ENCODE results near the gene HEBP2. TPM values are rescaled to one million over a fixed set of nuclear protein-coding genes. Genes with fewer than 3 reads are reported as not detected.
A peak's percentile ranks its signal among the peaks of the same experiment; 100 is the strongest.

HEBP2 gene
- total and polyA plus RNA-seq, 5 donors from 2014 or later, result 57.5 to 115 (median 67.8) TPM

DNA sequence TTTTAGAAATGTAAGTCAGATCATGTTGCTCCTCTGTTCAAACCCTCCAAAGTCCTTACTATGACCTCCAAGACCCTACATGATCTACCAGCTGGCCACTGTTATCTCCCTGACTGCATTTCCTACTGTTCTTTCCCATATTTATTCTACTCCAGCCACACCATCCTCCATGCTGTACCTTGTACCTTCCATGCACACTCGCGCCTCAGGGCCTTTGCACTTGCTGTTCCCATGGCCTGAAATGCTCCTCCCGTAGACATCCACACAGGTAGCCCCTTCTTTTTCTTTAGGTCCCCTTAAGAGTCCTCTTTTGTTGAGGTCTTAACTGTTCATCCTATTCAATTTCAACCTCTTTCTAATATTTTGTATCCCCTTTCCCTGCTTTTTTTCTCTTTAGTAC lies 47.0 kb downstream of the HEBP2 start:
- H3K27ac Mint-ChIP-seq, result peak overlapping the region; percentile 13 to 35 (median 25)
- DNase-seq, result no peak
- ATAC-seq (ENCODE audit: low read depth in 2 of 2), result no peak

DNA sequence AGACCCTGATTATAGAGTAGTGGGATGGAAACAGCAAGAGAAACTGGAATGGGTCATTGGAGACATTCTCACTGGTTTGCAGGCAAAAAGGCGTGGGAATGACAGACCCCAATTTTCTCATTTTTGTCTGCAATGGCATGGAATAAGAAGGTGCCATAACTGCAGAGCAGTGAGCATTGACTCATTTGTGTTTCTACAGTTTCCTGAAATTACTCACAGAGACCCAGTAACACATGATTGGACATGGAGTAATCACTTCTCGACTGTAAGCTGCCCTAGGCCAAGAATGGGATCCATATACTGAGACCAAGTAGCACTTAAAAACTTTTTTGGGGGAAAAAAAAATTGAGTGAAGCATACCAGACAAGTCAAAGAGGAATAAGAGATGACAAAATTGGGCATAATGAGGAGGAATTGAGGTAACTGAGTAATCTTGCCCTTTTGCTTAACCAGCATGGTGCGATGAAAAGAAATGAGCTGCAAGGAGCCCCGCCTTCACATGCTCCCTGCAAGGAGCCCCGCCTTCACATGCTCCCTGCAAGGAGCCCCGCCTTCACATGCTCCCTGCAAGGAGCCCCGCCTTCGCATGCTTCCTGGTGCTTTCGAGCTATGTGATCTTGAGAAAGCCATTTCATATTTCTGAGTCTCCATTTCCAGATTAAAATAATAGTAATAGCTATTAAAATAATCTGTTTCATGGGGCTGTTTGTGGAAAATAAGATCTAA lies 51.1 kb downstream of the HEBP2 start:
- H3K27ac Mint-ChIP-seq, result peak overlapping the region; percentile 81 to 94 (median 93)
- H3K9me3 Mint-ChIP-seq, result no peaks in the 10 kb centered on the region
- H3K4me3 ChIP-seq (ENCODE audit: low read depth, low read length), result peak overlapping the region; percentile 85
- peak overlapping the region; percentile 77 for H3K27ac ChIP-seq (ENCODE audit: insufficient read depth, low read length, poor library complexity, severe bottlenecking)
- H3K9me3 ChIP-seq (ENCODE audit: control insufficient read depth in 2 of 2, low read length in 2 of 2), result no peaks in the 10 kb centered on the region
- peaks cover 14 to 34% (median 22%) of the 10 kb centered on the region in 4 donors for H3K4me1 Mint-ChIP-seq
- H3K27me3 Mint-ChIP-seq, result peaks cover 5% of the 10 kb centered on the region
- peaks cover 25% of the 10 kb centered on the region for H3K4me1 ChIP-seq (ENCODE audit: control insufficient read depth, insufficient read depth, low read length, poor library complexity, severe bottlenecking)
- H3K27me3 ChIP-seq (ENCODE audit: control insufficient read depth, insufficient read depth, low read length), result no peaks in the 10 kb centered on the region
- H3K36me3 ChIP-seq (ENCODE audit: control insufficient read depth, insufficient read depth, low read length), result no peaks in the 10 kb centered on the region
- peak overlapping the region; percentile 59 to 84 (median 80) for H3K4me3 Mint-ChIP-seq
- H3K36me3 Mint-ChIP-seq, result no peaks in the 10 kb centered on the region
- DNase-seq (peak; percentile 26 to 68 (median 44)), ATAC-seq (ENCODE audit: low read depth in 2 of 2) (peak; percentile 58 to 78)

More for the DNA sequence above, 47.0 kb downstream of the HEBP2 start:
- H3K27ac ChIP-seq (ENCODE audit: insufficient read depth, low read length, poor library complexity, severe bottlenecking), result no peak overlapping the region
- no peaks in the 10 kb centered on the region for H3K9me3 Mint-ChIP-seq
- no peak overlapping the region for H3K4me3 Mint-ChIP-seq
- no peak overlapping the region for H3K4me3 ChIP-seq (ENCODE audit: low read depth, low read length)
- H3K4me1 Mint-ChIP-seq, result peaks cover 6 to 18% (median 11%) of the 10 kb centered on the region in 4 donors
- no peaks in the 10 kb centered on the region for H3K36me3 ChIP-seq (ENCODE audit: control insufficient read depth, insufficient read depth, low read length)
- H3K9me3 ChIP-seq (ENCODE audit: control insufficient read depth in 2 of 2, low read length in 2 of 2), result no peaks in the 10 kb centered on the region
- H3K36me3 Mint-ChIP-seq, result no peaks in the 10 kb centered on the region
- peaks cover 15% of the 10 kb centered on the region for H3K4me1 ChIP-seq (ENCODE audit: control insufficient read depth, insufficient read depth, low read length, poor library complexity, severe bottlenecking)
- no peaks in the 10 kb centered on the region for H3K27me3 ChIP-seq (ENCODE audit: control insufficient read depth, insufficient read depth, low read length)
- peaks cover 5% of the 10 kb centered on the region for H3K27me3 Mint-ChIP-seq

DNA sequence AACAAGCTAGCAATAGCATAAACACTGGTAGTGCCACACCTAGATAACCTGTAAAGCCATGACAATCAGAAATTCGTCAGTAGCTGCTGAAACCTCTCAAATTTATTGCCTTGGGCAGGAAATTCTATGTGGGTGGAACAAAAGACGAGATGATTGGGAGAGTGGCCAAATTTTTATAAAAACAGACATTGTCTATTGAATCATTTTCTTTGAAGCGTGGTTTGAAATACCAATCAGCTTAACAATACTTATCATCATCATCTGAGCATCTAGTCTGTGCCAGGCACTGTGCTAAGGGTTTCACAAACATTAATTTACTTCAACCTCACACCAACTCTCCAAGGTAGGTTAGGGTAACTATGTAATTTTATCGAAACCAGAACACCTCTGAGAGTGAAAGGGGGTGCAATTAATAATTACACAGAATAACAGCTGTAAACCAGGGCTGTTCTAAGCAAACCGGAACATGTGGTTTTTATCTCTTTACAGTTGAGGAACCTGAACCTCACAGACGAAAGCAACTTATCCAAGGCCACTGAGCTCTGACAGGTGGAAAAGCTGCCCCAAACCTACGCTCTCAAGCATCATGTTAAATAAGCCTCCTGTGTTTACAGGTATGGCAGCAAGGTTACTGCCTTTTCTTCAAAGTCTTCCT lies 51.9 kb downstream of the HEBP2 start:
- peak; percentile 24 to 87 (median 61) for DNase-seq
- Mint-ChIP-seq H3K4me3 (peak overlapping the region; percentile 59 to 84 (median 80)), H3K4me1 (peaks cover 14 to 34% (median 23%) of the 10 kb centered on the region in 4 donors), H3K36me3 (no peaks in the 10 kb centered on the region), H3K27ac (peak overlapping the region; percentile 81 to 94 (median 93)), H3K9me3 (peaks cover 0 to 2% (median 0%) of the 10 kb centered on the region in 7 donors), H3K27me3 (peaks cover 3% of the 10 kb centered on the region)
- Histone ChIP-seq H3K27ac (ENCODE audit: insufficient read depth, low read length, poor library complexity, severe bottlenecking) (peak overlapping the region; percentile 77), H3K4me3 (ENCODE audit: low read depth, low read length) (peak overlapping the region; percentile 85), H3K36me3 (ENCODE audit: control insufficient read depth, insufficient read depth, low read length) (no peaks in the 10 kb centered on the region), H3K27me3 (ENCODE audit: control insufficient read depth, insufficient read depth, low read length) (no peaks in the 10 kb centered on the region), H3K4me1 (ENCODE audit: control insufficient read depth, insufficient read depth, low read length, poor library complexity, severe bottlenecking) (peaks cover 25% of the 10 kb centered on the region), H3K9me3 (ENCODE audit: control insufficient read depth in 2 of 2, low read length in 2 of 2) (no peaks in the 10 kb centered on the region)
- ATAC-seq (ENCODE audit: low read depth in 2 of 2), result peak; percentile 74 to 86

DNA sequence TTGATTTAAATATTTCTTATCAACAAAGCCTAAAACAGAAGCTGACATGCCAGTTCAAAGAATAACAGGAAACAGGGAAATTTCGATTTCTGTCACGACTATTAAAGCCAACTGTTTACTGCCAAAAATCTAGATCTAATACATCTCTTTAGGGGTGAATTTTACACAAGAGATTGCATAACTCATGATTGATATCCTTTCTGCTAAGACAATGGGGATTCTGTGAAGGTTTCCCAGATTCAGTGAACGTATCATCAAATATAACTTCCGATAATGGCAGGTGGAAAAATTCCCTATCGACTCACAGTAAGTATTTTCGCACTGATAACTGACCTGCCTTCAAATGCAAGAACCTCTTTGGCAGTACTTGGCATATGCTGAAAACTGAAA lies 52.4 kb downstream of the HEBP2 start:
- H3K4me3 Mint-ChIP-seq, result peak overlapping the region; percentile 59 to 84 (median 80)
- ATAC-seq (ENCODE audit: low read depth in 2 of 2) (no peak), DNase-seq (no peak)
- H3K4me3 ChIP-seq (ENCODE audit: low read depth, low read length), result peak overlapping the region; percentile 85
- H3K4me1 ChIP-seq (ENCODE audit: control insufficient read depth, insufficient read depth, low read length, poor library complexity, severe bottlenecking), result peaks cover 25% of the 10 kb centered on the region
- peak overlapping the region; percentile 77 for H3K27ac ChIP-seq (ENCODE audit: insufficient read depth, low read length, poor library complexity, severe bottlenecking)
- H3K9me3 ChIP-seq (ENCODE audit: control insufficient read depth in 2 of 2, low read length in 2 of 2), result no peaks in the 10 kb centered on the region
- H3K36me3 Mint-ChIP-seq, result no peaks in the 10 kb centered on the region
- peak overlapping the region; percentile 81 to 94 (median 93) for H3K27ac Mint-ChIP-seq
- H3K27me3 ChIP-seq (ENCODE audit: control insufficient read depth, insufficient read depth, low read length), result no peaks in the 10 kb centered on the region
- H3K4me1 Mint-ChIP-seq, result peaks cover 14 to 34% (median 23%) of the 10 kb centered on the region in 4 donors
- H3K27me3 Mint-ChIP-seq, result no peaks in the 10 kb centered on the region
- no peaks in the 10 kb centered on the region for H3K36me3 ChIP-seq (ENCODE audit: control insufficient read depth, insufficient read depth, low read length)
- peaks cover 0 to 2% (median 0%) of the 10 kb centered on the region in 7 donors for H3K9me3 Mint-ChIP-seq

DNA sequence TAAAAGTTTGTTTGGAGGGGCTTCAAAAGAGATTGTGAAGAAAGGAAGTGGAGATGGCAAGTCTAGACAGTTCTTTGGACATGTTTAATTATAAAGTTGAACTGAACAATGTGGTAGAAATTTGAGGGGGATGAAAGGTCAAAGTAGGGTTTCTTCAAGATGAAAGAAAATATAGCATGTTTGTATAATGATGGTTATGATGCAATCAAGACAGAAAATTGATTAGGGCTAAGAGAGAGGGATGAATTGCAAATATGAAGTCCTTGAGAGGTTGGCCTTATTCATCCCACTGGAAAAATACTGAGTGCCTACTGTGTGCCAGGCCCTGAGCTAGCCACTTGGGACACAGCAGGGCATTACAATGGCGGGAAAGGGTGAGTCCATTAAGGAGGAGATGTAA lies 57.6 kb downstream of the HEBP2 start:
- no peak overlapping the region for H3K27ac ChIP-seq (ENCODE audit: insufficient read depth, low read length, poor library complexity, severe bottlenecking)
- peaks cover 0 to 10% (median 6%) of the 10 kb centered on the region in 7 donors for H3K9me3 Mint-ChIP-seq
- no peak overlapping the region for H3K4me3 ChIP-seq (ENCODE audit: low read depth, low read length)
- H3K36me3 ChIP-seq (ENCODE audit: control insufficient read depth, insufficient read depth, low read length), result no peaks in the 10 kb centered on the region
- H3K4me3 Mint-ChIP-seq, result no peak overlapping the region
- H3K4me1 ChIP-seq (ENCODE audit: control insufficient read depth, insufficient read depth, low read length, poor library complexity, severe bottlenecking), result peaks cover 4% of the 10 kb centered on the region
- no peak for ATAC-seq (ENCODE audit: low read depth in 2 of 2)
- H3K27me3 Mint-ChIP-seq, result no peaks in the 10 kb centered on the region
- no peak for DNase-seq
- no peaks in the 10 kb centered on the region for H3K36me3 Mint-ChIP-seq
- no peaks in the 10 kb centered on the region for H3K9me3 ChIP-seq (ENCODE audit: control insufficient read depth in 2 of 2, low read length in 2 of 2)
- no peak overlapping the region for H3K27ac Mint-ChIP-seq
- H3K27me3 ChIP-seq (ENCODE audit: control insufficient read depth, insufficient read depth, low read length), result no peaks in the 10 kb centered on the region
- H3K4me1 Mint-ChIP-seq, result peaks cover 6 to 9% (median 7%) of the 10 kb centered on the region in 4 donors

DNA sequence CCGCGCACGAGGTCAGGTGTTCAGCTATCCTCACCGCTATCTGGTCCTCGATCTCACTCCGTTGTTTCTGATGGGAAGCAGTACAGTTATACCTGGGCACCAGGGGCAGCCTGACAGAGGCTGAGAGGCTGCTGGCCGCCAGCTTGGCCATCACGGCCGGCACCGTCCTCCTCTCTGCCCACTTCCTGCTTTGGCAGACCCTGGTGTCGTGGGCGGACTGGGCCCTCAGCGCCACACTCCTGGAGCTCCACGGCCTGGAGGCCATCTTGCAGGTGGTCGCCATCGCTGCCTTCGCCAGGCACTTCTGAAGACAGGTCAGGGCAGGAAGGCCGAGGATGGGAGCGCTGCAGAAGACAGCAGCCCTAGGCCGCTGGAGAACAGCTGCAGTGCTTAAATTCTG lies 60.1 kb downstream of the HEBP2 start:
- Histone ChIP-seq H3K4me1 (ENCODE audit: control insufficient read depth, insufficient read depth, low read length, poor library complexity, severe bottlenecking) (no peaks in the 10 kb centered on the region), H3K27me3 (ENCODE audit: control insufficient read depth, insufficient read depth, low read length) (no peaks in the 10 kb centered on the region), H3K27ac (ENCODE audit: insufficient read depth, low read length, poor library complexity, severe bottlenecking) (no peak overlapping the region), H3K4me3 (ENCODE audit: low read depth, low read length) (no peak overlapping the region), H3K36me3 (ENCODE audit: control insufficient read depth, insufficient read depth, low read length) (no peaks in the 10 kb centered on the region), H3K9me3 (ENCODE audit: control insufficient read depth in 2 of 2, low read length in 2 of 2) (no peaks in the 10 kb centered on the region)
- no peak for ATAC-seq (ENCODE audit: low read depth in 2 of 2)
- Mint-ChIP-seq H3K36me3 (no peaks in the 10 kb centered on the region), H3K27ac (no peak overlapping the region), H3K4me1 (peaks cover 0 to 5% (median 2%) of the 10 kb centered on the region in 4 donors), H3K9me3 (peaks cover 0 to 10% (median 6%) of the 10 kb centered on the region in 7 donors), H3K27me3 (no peaks in the 10 kb centered on the region), H3K4me3 (no peak overlapping the region)
- no peak for DNase-seq

DNA sequence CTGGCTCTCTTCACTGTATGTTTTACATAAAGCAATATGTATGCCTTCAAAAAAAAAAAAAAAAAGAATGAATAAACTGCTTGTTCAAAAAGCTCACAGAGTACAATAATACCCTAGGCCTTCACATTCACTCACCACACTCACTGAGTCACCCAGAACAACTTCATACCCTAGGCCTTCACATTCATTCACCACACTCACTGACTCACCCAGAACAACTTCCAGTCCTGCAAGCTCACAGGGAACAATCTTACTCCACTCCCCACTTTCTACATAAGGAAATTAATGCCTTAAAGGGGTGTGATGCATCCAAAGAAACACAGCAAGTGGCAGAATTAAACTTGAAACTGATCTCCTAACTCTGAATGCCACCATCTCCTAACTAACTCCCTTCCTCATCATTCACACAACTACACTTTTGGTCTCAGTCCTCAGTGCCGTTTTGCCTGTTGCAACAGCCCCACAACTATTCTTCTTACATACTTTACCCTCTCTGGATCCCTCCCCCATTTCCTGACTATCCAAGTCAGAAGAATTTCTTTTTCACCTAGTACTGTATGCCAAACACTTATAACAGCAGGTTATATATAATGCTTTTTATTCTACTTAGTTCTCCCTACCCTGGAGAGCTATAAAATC lies 61.1 kb downstream of the HEBP2 start:
- peak overlapping the region in 1 of 3 donors; percentile 43 for H3K27ac Mint-ChIP-seq
- no peak for ATAC-seq (ENCODE audit: low read depth in 2 of 2)
- no peak overlapping the region for H3K4me3 Mint-ChIP-seq

More for the DNA sequence above, 61.1 kb downstream of the HEBP2 start:
- no peak for DNase-seq
- peaks cover 0 to 3% (median 0%) of the 10 kb centered on the region in 4 donors for H3K4me1 Mint-ChIP-seq
- H3K36me3 ChIP-seq (ENCODE audit: control insufficient read depth, insufficient read depth, low read length), result no peaks in the 10 kb centered on the region
- no peak overlapping the region for H3K4me3 ChIP-seq (ENCODE audit: low read depth, low read length)
- H3K27me3 Mint-ChIP-seq, result no peaks in the 10 kb centered on the region
- H3K4me1 ChIP-seq (ENCODE audit: control insufficient read depth, insufficient read depth, low read length, poor library complexity, severe bottlenecking), result no peaks in the 10 kb centered on the region
- H3K9me3 ChIP-seq (ENCODE audit: control insufficient read depth in 2 of 2, low read length in 2 of 2), result no peaks in the 10 kb centered on the region
- H3K36me3 Mint-ChIP-seq, result no peaks in the 10 kb centered on the region
- H3K27me3 ChIP-seq (ENCODE audit: control insufficient read depth, insufficient read depth, low read length), result peaks cover 2% of the 10 kb centered on the region
- no peak overlapping the region for H3K27ac ChIP-seq (ENCODE audit: insufficient read depth, low read length, poor library complexity, severe bottlenecking)
- H3K9me3 Mint-ChIP-seq, result peaks cover 0 to 10% (median 6%) of the 10 kb centered on the region in 7 donors
